COLO668 (cell line): Measurements from ENCODE around the gene CCDC137.

Experiments used
- DNase-seq: peaks from one replicate; lab custom pipeline; 2025; ENCODE audit not compliant: unreplicated experiment; lab: John Stamatoyannopoulos, UW

CCDC137 gene

DNA sequence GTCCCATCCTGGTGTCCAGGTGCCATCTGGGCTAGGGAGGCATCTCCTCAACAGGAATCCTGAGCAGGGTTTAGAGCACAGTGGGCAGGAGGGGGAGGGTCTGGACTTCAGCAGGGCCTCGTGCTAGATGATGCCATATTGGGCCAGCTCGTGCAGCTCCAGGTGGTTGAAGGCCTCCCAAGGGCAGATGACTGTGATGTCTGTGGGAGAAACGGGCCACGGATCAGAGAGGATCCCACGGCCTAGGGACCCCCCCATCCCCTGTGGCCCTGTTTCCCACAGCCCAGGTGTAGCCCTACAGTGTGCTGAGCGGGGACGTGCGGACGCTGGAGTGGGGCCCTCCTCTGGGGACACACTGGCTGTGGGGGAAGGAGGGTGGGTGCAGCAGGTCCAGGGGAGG is 15.6 kb upstream of the CCDC137 start:
- DNase-seq, result no peak

DNA sequence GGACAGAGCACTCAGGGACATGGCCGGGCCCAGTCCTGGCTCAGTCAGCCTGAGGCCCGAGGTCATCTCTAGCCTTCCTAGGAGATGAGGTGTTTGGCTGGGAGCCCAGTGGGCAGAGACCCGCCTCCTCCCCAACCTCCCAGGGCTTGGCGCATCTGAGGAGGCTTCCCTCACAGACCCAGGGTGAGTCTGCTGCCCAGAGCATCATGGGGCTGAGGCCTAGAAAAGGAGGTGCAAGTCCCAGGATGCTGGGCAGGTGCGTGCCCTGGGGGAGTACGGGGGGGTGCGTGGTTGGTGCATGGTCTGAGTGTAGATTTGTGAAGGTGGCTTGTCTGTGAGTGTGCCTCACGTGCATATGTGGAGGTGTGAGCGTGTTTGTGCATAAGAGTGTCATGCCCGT is 14.8 kb upstream of the CCDC137 start:
- DNase-seq, result peak; percentile 3

DNA sequence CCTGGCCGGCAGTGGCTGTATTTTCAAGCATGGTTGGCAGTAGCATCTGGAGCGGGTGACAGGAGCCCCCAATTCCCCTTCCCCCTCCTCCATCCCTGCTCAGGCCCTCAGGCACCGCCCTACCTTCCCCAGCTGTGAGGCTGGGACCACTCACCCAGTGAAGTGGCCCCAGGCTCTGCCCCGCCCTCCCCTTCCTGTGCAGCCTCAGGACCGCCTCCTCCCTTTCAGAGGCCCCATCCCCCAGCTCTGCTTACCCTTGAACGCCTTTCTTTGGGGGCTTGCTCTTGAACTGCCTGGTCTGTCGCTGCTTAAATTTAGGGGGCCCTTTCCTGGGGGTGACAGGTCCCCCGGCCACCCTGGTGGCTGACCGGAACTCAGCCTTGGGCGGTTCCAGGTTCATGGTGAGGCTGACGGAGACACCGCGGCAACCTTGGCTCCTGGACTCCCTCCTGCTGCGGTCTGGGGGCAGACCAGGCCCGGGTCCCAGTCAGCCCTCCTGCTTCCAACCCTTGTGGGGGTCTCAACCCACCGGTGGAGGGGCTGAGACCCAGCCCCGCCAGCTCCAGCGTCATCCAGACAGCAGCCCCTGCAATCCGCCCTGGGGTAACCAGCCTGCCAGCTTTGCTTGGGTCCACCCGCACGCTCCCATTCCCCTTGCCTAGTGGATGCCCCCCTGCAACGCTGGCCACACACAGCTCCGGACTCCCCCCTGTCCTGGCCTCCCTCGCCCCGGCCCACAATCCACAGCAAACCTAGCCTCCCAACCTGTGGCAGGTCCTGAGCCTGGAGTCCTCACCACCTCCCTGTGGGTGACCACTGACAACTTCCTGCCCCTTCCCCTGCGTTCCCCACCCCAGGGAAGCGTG is 13.4 kb upstream of the CCDC137 start:
- no peak for DNase-seq

DNA sequence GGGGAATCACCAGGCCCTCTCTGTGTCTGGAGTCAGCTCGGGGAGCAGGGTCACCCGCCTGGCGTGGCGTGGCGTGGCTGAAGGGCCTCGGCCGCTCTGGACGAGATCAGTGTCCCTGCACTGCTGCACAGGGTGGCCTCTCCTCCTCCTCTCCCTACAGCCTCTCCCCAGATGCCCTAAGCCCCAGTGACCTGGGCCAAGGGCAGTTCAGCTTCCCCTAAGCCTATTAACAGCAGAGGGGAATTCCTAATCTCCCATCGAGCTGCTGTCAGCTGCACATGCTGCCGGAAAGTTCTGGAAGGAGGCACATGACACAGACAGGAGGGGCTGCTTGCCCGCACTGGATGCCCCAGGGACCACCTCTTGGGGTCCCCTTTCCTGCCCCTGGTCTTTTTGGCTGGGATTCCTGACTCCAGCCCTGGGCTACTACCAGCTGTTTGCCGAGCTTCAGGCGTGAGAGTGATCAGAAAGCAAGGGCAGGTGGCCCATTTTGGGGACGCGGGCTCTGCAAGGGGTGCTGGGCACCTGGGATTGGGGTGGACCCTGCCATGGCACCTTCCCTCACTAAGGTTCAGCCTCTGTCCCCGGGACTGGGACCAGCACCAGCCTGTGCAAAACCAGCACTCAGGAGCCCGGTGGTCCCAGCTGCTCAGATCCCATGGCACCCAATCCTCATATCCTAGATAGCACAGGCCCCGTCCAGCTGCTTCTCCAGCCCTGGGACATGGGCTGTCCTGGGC is 11.0 kb upstream of the CCDC137 start:
- DNase-seq, result no peak

DNA sequence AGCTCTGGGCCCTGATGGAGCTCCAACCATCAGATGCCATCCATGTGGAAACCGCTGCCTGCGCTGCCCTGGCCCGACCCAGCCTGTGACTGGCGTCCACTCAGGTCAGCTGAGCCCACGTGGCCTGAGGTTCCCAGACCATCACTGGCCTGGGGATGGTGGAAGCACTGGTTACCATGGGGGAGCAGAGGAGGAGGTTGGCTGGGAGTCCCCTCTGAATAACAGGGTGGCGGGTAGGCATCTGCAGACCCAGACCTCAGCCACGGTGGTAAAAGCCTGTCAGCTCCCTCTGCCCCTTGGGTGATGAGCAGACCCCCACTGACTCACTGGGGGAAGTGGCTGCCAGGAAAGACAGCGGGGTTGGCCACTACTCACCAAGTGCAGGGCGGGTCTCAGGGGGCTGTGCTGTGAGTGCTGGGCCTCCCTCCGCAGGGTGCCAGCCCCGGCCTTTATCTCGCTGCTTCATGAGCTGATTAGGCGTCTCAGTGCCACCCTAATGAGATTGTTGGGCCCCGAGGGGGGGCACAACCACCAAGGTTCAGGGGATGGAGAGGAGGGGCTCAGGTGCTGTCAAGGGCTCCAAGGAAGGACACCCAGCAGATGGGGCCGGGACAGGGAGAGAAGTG is 10.3 kb upstream of the CCDC137 start, which contains the start of gene PDE6G:
TSS of gene PDE6G (minus strand) at position 425 of the 626 bp plus-strand sequence. CDS start 3,237 bp downstream, outside the sequence.
- DNase-seq, result no peak

DNA sequence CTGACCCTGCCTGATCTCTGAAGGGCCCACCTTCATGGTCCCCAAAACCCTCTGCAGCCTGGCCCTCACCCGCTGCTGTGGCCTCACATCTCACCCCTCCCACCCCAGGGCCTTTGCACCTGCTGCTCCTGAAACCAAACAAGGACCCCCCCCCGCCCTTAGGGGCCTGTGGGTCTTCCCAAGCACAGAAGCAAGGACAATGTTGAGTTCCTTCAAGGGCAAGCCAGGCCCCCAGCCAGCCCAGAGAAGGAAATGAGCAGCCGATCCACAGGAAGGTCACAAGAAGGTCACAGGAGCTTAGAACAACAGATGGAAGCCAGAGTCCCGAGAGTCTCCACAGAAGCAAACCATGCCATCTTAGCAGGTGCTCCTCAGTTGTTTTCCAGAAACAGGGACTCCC is 9.7 kb upstream of the CCDC137 start:
- DNase-seq, result no peak

DNA sequence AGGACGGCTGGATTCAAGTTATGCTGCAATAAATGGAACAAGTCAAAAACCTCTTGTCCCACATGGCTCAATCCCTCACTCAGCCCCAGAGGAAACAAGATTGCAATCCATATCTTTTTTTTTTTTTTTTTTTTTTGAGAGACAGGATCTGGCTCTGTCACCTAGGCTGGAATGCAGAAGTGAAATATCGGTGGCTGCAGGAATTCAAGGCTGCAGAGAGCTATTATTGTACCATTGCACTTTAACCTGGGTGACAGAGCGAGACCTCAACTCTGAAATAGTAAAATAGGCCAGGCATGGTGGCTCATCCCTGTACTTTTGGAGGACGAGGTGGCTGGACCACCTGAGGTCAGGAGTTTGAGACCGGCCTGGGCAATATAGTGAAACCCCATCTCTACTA is 7.5 kb upstream of the CCDC137 start:
- no peak for DNase-seq

DNA sequence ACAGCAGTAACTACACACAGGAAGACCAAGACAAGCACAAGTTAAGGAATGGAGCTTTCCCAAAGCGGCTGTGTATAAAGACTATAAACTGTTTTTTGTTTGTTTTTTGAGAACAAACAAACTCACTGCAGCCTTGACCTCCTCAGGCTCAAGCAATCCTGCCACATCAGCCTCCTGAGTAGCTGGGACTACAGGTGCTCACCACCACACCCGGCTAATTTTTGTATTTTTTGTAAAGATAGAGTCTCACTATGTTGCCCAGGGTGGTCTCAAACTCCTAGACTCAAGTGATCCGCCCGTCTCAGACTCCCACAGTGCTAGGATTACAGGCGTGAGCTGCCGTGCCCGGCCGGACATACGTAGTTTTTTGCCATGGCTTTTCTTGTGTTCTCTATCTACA is 6.1 kb upstream of the CCDC137 start:
- DNase-seq, result no peak

DNA sequence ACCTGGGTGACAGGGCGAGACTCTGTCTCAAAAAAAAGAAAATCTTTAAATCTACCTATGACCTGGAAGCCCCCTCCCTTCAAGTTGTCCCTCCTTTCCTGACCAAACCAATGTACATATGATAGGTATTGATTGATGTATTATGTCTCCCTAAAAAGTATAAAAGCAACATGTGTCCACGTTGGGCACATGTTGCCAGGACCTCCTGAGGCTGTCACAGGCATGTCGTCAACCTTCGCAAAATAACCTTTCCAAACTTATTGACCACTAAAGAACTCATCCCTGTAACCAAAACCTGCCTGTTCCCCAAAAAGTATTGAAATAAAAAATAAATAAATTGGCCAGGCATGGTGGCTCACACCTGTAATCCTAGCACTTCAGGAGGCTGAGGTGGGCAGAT is 4.5 kb upstream of the CCDC137 start:
- no peak for DNase-seq

DNA sequence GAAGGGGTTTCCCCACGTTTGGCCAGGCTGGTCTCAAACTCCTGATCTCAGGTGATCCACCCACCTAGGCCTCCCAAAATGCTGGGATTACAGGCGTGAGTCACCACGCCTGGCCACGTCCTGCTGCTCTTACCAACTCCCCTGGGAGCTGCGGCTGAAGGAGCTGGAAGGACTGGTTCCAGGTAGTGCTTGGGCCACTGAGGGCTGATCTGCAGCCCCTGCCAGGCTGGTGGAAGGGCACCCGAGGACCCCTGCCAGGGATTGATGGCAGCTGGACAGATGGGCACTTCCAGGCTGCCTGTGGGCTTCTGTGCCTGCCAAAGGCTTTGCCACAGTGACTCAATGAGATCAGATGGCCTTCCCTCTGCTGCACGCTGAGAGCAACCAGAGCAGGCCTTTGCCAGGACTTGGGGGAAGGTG is 2.5 kb upstream of the CCDC137 start:
- no peak for DNase-seq

DNA sequence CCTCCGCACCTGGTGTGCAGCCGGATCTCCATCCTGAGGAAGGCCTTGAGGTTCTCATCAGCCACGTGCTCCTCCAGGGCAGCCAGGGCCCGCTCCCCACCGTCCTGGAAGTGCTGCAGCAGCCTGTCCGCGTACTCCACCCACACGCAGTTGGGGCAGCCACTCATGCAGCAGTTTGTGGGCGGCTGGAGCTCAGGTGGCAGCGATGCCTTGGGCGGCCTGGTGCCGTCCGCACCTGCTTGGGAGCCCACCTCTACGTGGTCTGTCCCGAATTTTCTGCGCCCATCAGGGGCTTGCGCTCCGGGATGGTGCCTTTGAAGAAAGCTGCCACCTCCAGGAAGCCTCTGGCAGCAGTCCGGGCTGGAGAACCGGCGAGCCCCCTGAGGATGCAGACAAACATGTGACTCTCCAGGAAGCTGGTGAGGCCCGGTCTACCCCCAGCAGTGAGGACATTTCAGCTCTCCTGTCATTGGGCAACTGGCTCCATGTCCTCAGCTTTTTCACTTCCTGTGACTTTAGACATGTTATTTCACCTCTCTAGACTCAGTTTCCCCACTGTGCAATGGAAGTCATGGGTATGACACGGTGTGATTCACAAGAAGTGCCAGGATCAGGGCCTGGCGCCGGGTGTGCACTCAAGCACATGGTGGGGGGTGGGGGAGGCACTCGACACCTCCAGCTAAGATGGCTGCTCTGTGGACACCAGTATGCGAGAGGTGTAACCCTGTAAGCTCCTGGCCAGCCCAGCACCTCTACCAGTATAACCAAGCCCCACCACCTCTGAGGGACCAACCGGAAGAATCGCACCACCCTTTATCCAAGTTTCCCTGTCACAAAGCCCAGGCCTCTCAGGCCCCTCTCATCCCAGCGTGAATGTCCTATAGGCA is 1.1 kb upstream of the CCDC137 start:
- peak; percentile 29 for DNase-seq

DNA sequence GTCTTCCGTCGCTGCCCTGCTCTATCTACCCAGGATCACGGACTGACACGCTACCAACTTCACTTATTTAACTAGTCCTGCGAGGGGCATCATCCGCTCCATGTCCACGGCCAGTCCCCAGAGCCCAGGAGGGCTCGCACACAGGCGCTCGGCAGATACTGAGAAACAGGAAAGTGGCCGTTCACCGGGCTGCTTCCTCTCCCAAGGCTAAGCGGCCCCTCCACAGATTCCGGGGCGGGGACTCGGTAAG is 520 bp upstream of the CCDC137 start:
- peak; percentile 47 for DNase-seq

DNA sequence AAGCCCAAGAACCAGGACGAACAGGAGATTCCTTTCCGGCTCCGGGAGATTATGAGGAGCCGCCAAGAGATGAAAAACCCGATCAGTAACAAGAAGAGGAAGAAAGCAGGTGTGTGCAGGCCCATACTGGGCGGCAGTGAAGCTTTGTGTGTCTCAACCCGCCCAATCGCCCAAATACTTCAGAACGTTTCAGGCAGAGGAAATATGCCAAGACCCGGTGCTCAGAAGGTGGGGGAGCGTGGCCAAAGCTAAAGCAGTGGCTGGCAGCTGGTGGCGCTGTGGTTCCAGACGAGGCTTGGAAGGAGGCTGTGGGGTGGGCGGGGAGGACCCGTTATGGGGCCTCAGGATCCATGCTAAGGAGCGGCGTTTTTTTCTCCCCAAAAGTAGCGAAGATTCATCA is 1.2 kb downstream of the CCDC137 start:
- no peak for DNase-seq

DNA sequence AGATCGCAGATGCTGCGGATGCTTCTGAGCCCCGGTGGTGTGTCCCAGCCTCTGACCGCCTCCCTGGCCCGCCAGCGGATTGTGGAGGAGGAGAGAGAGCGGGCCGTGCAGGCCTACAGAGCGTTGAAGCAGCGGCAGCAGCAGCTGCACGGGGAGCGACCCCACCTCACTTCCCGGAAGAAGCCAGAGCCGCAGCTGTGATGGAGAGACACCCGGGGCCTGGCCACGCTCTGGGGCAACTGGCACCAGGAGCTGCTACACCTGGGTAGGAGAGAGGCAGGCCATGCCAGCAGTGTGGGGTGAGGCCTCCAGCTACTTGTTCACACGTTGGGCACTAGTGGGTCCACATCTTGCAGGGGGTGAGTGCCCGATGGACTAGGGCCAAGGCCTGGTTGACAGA is 6.0 kb downstream of the CCDC137 start:
- DNase-seq, result no peak

DNA sequence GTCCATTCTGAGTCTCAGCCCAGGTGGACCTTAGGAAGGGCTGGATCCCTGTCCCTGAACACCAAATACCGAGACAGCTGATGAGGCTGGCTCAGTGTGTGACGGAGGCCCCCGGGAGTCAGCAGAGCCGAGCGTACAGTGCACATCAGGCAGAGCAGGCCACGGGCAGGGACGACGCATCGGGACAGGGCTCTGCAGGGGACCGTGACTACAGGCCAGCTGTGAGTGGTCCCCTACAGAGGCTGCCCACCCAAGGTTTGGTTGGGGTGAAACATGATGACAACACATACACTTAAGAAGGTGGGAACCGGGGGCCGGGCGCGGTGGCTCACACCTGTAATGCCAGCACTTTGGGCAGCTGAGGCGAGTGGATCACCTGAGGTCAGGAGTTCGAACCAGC is 6.4 kb downstream of the CCDC137 start:
- DNase-seq, result no peak

DNA sequence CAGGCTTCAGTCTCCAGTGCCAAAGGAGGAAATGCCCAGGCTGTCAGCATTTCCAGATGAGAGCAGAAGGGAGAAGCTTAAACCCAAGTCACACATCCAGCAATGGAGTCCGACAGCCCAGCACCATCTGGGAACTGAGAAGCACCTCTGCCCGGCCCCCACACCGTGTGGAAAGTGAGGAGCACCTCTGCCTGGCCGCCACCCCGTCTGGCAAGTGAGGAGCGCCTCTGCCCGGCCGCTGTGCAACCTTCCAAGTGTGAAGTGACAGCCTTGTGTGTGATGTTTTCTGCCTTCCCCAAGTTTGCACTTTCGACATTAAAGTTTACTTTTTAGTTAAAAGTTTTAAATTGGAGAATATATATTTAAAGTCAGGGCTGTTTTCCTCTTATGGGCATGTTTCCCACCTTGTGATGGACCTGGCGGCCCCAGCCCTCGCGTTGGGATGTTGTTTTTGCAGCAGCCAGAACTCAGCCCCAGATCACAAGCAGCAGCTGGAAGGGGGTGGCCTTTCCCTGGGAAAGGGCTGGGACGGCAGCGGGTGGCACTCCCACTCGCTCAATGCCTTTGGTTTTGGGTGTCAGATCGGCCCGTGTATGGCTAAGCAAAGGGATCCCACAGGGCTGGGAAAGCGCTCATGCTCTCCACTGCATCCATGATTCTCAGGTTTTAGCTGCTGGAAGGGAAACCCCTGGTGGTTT is 7.2 kb downstream of the CCDC137 start:
- no peak for DNase-seq

DNA sequence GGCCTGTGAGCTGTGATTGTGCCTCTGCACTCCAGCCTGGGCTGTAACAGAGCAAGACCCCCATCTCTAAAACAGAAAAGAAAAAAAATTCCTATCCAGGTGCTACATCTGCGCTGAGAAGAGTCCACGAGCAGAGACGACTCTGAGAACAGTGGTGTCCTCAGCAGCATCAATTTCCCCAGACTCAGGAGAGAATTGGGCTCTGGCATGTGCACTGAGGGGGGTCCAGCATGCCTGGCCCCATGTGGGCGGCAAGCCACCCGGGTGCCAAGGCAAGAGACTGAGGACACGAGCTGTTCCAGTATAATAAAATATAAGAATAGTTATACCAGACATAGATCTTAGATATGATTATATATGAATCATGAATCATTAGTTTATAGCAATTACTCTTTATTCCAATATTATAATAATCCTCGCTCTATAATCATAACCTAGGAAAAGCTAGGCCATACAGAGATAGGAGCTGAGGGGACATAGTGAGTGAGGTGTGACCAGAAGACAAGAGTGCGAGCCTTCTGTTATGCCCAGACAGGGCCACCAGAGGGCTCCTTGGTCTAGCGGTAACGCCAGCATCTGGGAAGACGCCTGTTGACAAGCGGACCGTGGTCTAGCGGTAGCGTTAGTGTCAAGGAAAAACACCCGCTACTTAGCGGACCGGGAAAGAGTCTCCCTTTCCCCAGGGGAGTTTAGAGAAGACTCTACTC is 9.1 kb downstream of the CCDC137 start:
- peak; percentile 7 for DNase-seq

DNA sequence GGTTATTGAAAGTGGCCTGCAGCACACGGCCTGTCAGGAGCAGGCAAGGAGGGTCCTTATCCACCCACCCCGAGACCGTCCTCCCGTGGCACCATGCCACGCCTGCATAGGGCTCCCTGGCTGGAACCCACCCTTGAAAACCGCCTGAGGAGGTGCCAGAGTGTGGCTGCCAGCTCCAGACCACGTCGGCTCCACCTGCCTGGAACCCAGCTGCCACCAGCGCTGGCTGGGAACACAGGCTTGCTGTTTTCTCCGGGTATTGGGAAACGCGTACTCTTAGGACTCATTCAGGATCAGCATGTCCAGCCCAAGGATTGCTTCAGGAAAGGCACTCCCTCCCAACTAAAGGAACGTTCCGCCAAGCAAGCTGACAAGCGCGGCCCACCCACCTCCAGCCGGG is 10.4 kb downstream of the CCDC137 start:
- DNase-seq, result no peak

DNA sequence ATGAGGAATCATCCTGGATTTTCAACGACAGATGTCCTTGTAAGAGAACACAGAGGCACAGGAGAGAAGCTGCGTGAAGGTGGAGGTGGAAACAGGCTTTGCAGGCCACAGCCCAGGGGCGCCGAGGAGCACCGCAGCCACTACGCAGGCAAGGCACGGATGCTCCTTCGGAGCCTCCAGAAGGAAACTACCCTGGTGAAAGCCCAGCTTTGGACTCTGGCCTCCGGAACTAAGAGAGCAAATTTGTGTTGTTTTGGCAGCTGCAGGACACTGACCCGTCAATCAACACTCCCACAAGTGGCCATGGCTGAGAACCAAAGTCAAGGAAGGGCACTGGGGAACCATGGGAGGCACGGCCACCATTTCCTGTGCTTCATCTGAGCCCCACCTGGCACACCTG is 13.6 kb downstream of the CCDC137 start:
- peak; percentile 5 for DNase-seq

DNA sequence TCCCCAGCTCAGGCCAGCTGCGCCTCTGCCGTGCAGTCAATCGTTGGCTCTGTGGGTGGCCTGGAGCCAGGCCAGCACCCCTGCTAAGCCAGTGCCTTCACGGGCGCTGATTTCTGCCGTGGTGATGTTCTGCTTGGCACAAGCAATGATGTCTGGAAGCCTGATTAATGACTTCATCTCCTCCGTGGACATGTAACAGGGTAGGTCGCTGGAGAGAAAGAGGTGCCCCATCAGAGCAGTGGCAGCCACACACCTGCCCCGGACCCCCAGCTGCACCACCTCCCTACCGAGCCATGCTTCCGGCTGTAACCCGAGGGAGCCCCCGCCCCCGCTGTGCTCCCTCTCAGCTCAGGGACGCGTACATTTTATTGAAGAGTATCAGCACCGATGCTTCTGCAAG is 15.1 kb downstream of the CCDC137 start:
- DNase-seq, result peak; percentile 63
